Fibroblast of the aortic adventitia (primary cell): ENCODE results near the gene PFDN5. TPM values are rescaled to one million over a fixed set of nuclear protein-coding genes. Genes with fewer than 3 reads are reported as not detected.

Experiments
- DNase-seq: peaks from one replicate; pipeline ENCODE4 v3.0.0-alpha.2; 2010; ENCODE audit warnings: low read depth
- H3K4me3 ChIP-seq: 2 replicates; pipeline ENCODE4 v1.5.1; 2011; ENCODE audit warnings: low read depth, mild to moderate bottlenecking, control low read depth, low read length, moderate library complexity
- CTCF ChIP-seq: IDR thresholded peaks from 2 replicates; pipeline ENCODE4 v1.5.1; 2011; ENCODE audit warnings: mild to moderate bottlenecking, low read length, control low read depth, inconsistent platforms; ENCODE audit not compliant: insufficient read depth
- total RNA-seq: library from RNA; depleted of rRNA; stranded (reverse); fragments of >200 nt; gene quantifications from 2 replicates; pipeline ENCODE4 v1.2.3, GENCODE V29; 2012; ENCODE audit warnings: low replicate concordance

PFDN5 gene
- total RNA-seq, 1 donor = 577 TPM

GRCh38 chr12:53268630-53269562 is 26.4 kb upstream of the PFDN5 start:
- H3K4me3 ChIP-seq = peak overlapping the region; percentile 92
- DNase-seq = no peak
- no peak for TF ChIP-seq CTCF

- DNase-seq = no peak
- H3K4me3 ChIP-seq = no peak overlapping the region
- TF ChIP-seq CTCF = no peak
Observed at GRCh38 chr12:53274445-53274844, 20.9 kb upstream of the PFDN5 start.

GRCh38 chr12:53276511-53276910 is 18.8 kb upstream of the PFDN5 start:
- no peak for DNase-seq
- no peak overlapping the region for H3K4me3 ChIP-seq
- no peak for TF ChIP-seq CTCF

GRCh38 chr12:53277981-53278380 is 17.4 kb upstream of the PFDN5 start:
- no peak for TF ChIP-seq CTCF
- no peak for DNase-seq
- no peak overlapping the region for H3K4me3 ChIP-seq

GRCh38 chr12:53279283-53279869 is 16.0 kb upstream of the PFDN5 start:
- no peak for TF ChIP-seq CTCF
- H3K4me3 ChIP-seq = no peak overlapping the region
- no peak for DNase-seq

GRCh38 chr12:53279888-53280498 is 15.3 kb upstream of the PFDN5 start:
- TF ChIP-seq CTCF = no peak
- no peak for DNase-seq
- H3K4me3 ChIP-seq = no peak overlapping the region
